GM21447 (cell line): ENCODE results near the gene FAM174B.
"Not testable (repeated sequence)": the region's sequence is repeated elsewhere in the genome, so short reads cannot be mapped to it uniquely, and the experiment has no call there.

Experiments used
- ATAC-seq: cut with Tn5 transposase; IDR thresholded peaks from one replicate; pipeline ENCODE4 v1.9.1; 2021; ENCODE audit not compliant: unreplicated experiment

Gene FAM174B

GRCh38 chr15:92619145-92620101 lies 36.2 kb downstream of the FAM174B start:
- no peak for ATAC-seq

- ATAC-seq: no peak
Observed at GRCh38 chr15:92617549-92618520, 37.7 kb downstream of the FAM174B start.

GRCh38 chr15:92616621-92617548 lies 38.7 kb downstream of the FAM174B start:
- no peak for ATAC-seq

- no peak for ATAC-seq
Observed at GRCh38 chr15:92614791-92615785, 40.5 kb downstream of the FAM174B start.

- no peak for ATAC-seq
Observed at GRCh38 chr15:92614301-92614700, 41.3 kb downstream of the FAM174B start.

GRCh38 chr15:92613841-92614240 lies 41.7 kb downstream of the FAM174B start:
- ATAC-seq: no peak

- ATAC-seq: no peak
Observed at GRCh38 chr15:92612891-92613290, 42.7 kb downstream of the FAM174B start.

- ATAC-seq: no peak
Observed at GRCh38 chr15:92611995-92612745, 43.4 kb downstream of the FAM174B start.

- no peak for ATAC-seq
Observed at GRCh38 chr15:92611150-92611549, 44.4 kb downstream of the FAM174B start.

GRCh38 chr15:92610101-92610520 lies 45.5 kb downstream of the FAM174B start:
- ATAC-seq: no peak

- ATAC-seq: no peak
Observed at GRCh38 chr15:92608866-92609700, 46.5 kb downstream of the FAM174B start.

- ATAC-seq: not testable (repeated sequence)
Observed at GRCh38 chr15:92606836-92607150, 48.8 kb downstream of the FAM174B start.

- ATAC-seq: no peak
Observed at GRCh38 chr15:92606126-92606835, 49.3 kb downstream of the FAM174B start.

GRCh38 chr15:92605225-92605944 lies 50.2 kb downstream of the FAM174B start:
- ATAC-seq: no peak

- no peak for ATAC-seq
Observed at GRCh38 chr15:92603743-92604470, 51.7 kb downstream of the FAM174B start.

GRCh38 chr15:92603278-92603677 lies 52.3 kb downstream of the FAM174B start:
- ATAC-seq: no peak
